ENCODE data around the gene ALOX12B. TPM values are rescaled to one million over a fixed set of nuclear protein-coding genes. Genes with fewer than 3 reads are reported as not detected.

Gene ALOX12B
- total RNA-seq, 6 experiments from 2014 or later: not detected

DNA sequence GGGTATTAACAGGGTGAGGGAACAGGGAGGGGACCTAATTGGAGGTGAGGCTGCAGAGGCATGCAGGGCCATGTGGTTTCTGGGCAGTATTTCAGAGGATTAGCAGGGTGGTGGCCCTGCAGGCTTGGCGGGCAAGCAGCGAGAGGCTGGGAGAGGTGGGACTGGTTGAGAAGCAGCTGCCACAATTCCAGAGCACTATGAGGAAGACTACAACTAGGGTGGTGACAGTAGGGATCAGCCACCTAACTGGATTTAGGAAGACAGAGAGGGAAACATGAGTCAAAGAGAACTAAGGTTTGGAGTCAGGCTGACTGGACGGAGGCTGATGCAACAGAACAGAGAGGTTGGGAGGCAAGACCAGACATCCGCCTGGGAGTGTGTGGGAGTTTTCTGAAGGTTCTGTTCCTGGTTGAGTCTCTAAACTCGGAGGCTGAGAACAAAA is 18.5 kb upstream of the ALOX12B start:
- DNase-seq: no peak
- Mint-ChIP-seq H3K4me3 (no peak overlapping the region), H3K36me3 (ENCODE audit: low read depth) (no peaks in the 10 kb centered on the region), H3K27ac (peak overlapping the region; percentile 56; the same call in 1 of the 2 replicates), H3K9me3 (no peaks in the 10 kb centered on the region), H3K27me3 (ENCODE audit: insufficient read depth) (peaks cover 7% of the 10 kb centered on the region), H3K4me1 (ENCODE audit: low read depth) (peaks cover 21% of the 10 kb centered on the region)
- TF ChIP-seq, protein P1, sequence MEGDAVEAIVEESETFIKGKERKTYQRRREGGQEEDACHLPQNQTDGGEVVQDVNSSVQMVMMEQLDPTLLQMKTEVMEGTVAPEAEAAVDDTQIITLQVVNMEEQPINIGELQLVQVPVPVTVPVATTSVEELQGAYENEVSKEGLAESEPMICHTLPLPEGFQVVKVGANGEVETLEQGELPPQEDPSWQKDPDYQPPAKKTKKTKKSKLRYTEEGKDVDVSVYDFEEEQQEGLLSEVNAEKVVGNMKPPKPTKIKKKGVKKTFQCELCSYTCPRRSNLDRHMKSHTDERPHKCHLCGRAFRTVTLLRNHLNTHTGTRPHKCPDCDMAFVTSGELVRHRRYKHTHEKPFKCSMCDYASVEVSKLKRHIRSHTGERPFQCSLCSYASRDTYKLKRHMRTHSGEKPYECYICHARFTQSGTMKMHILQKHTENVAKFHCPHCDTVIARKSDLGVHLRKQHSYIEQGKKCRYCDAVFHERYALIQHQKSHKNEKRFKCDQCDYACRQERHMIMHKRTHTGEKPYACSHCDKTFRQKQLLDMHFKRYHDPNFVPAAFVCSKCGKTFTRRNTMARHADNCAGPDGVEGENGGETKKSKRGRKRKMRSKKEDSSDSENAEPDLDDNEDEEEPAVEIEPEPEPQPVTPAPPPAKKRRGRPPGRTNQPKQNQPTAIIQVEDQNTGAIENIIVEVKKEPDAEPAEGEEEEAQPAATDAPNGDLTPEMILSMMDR (IDR thresholded peaks at IDR 0.05): no peak

- TF ChIP-seq, protein P1 (IDR thresholded peaks at IDR 0.05): no peak
- Mint-ChIP-seq H3K36me3 (ENCODE audit: low read depth) (no peaks in the 10 kb centered on the region), H3K4me3 (no peak overlapping the region), H3K27ac (no peak overlapping the region), H3K27me3 (ENCODE audit: insufficient read depth) (peaks cover 7% of the 10 kb centered on the region), H3K4me1 (ENCODE audit: low read depth) (peaks cover 21% of the 10 kb centered on the region), H3K9me3 (no peaks in the 10 kb centered on the region)
- no peak for DNase-seq
Measured at GRCh38 chr17:8104911-8105310, 17.4 kb upstream of the ALOX12B start.

GRCh38 chr17:8103549-8103948 is 16.0 kb upstream of the ALOX12B start:
- Mint-ChIP-seq H3K4me3 (no peak overlapping the region), H3K27ac (no peak overlapping the region), H3K27me3 (ENCODE audit: insufficient read depth) (peaks cover 7% of the 10 kb centered on the region; the same call in 1 of the 2 replicates), H3K36me3 (ENCODE audit: low read depth) (no peaks in the 10 kb centered on the region), H3K9me3 (no peaks in the 10 kb centered on the region), H3K4me1 (ENCODE audit: low read depth) (peaks cover 21% of the 10 kb centered on the region)
- TF ChIP-seq, protein P1 (IDR thresholded peaks at IDR 0.05): no peak
- no peak for DNase-seq

- Mint-ChIP-seq H3K4me3 (no peak overlapping the region), H3K27ac (no peak overlapping the region), H3K9me3 (no peaks in the 10 kb centered on the region), H3K36me3 (ENCODE audit: low read depth) (no peaks in the 10 kb centered on the region), H3K4me1 (ENCODE audit: low read depth) (peaks cover 18% of the 10 kb centered on the region), H3K27me3 (ENCODE audit: insufficient read depth) (peaks cover 9% of the 10 kb centered on the region)
- TF ChIP-seq, protein P1 (IDR thresholded peaks at IDR 0.05): no peak
- DNase-seq: no peak
Measured at GRCh38 chr17:8101721-8102120, 14.2 kb upstream of the ALOX12B start.

GRCh38 chr17:8100763-8101162 is 13.2 kb upstream of the ALOX12B start:
- TF ChIP-seq, protein P1 (IDR thresholded peaks at IDR 0.05): no peak
- H3K27me3 Mint-ChIP-seq (ENCODE audit: insufficient read depth): peaks cover 15% of the 10 kb centered on the region
- H3K9me3 Mint-ChIP-seq: no peaks in the 10 kb centered on the region
- H3K36me3 Mint-ChIP-seq (ENCODE audit: low read depth): no peaks in the 10 kb centered on the region
- DNase-seq: no peak
- peaks cover 9% of the 10 kb centered on the region for H3K4me1 Mint-ChIP-seq (ENCODE audit: low read depth)
- H3K27ac Mint-ChIP-seq: no peak overlapping the region
- H3K4me3 Mint-ChIP-seq: no peak overlapping the region

DNA sequence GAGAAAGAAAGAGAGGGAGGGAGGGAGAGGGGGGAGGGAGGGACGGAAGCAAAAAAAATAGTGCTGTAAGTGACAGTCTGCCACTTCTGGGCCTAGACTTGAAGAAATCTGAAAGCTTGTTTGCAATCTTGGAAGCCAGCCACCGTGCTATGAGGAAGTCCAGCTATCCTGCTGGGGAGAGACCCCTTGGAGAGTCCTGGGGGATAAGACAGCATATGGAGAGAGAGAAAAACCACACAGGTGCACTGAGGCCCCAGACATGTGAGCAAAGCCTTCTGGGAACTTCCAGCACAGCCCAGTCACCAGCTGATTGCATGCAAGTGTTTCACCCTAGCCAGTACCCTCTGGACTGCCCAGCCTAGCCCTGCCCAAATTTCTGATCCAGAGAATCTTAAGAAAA is 12.6 kb upstream of the ALOX12B start:
- no peak overlapping the region for H3K27ac Mint-ChIP-seq
- peaks cover 21% of the 10 kb centered on the region for H3K27me3 Mint-ChIP-seq (ENCODE audit: insufficient read depth)
- DNase-seq: no peak
- no peaks in the 10 kb centered on the region for H3K9me3 Mint-ChIP-seq
- TF ChIP-seq, protein P1 (IDR thresholded peaks at IDR 0.05): no peak
- 0 out of 2 replicates have a peak, but pooled peaks cover 8% of the 10 kb centered on the region for H3K4me1 Mint-ChIP-seq (ENCODE audit: low read depth)
- H3K4me3 Mint-ChIP-seq: no peak overlapping the region
- no peaks in the 10 kb centered on the region for H3K36me3 Mint-ChIP-seq (ENCODE audit: low read depth)
